Activated CD4-positive, alpha-beta T cell treated with anti-CD3 and anti-CD28 coated beads for 36 hours (primary cell): Measurements from ENCODE around the gene ZNF740. TPM values are rescaled to one million over a fixed set of nuclear protein-coding genes. Genes with fewer than 3 reads are reported as not detected.

Experiments
- ATAC-seq: fragments of 200-7000 bp; cut with Tn5 transposase; one replicate; pipeline ENCODE4 v1.10.0; 2021; ENCODE audit warnings: mild to moderate bottlenecking, moderate library complexity
- CTCF ChIA-PET: fragments of 350-600 bp; sonication (Branson Sonifier 250); formaldehyde crosslinking; loops from one replicate; lab custom pipeline; 2021; ENCODE audit warnings: antibody characterized with exemption; lab: Charles Lee
- POLR2A ChIA-PET: fragments of 350-600 bp; sonication (Branson Sonifier 250); formaldehyde crosslinking; loops from one replicate; lab custom pipeline; 2021; ENCODE audit warnings: antibody characterized with exemption, inconsistent platforms; lab: Charles Lee
- DNase-seq: peaks from one replicate; pipeline ENCODE4 v3.0.0-alpha.2; 2020
- H3K27ac Mint-ChIP-seq: one replicate; pipeline ENCODE4 v1.8.0; 2021; ENCODE audit warnings: mixed read lengths
- H3K27me3 Mint-ChIP-seq: one replicate; pipeline ENCODE4 v1.8.0; 2021; ENCODE audit warnings: mixed read lengths
- H3K36me3 Mint-ChIP-seq: one replicate; pipeline ENCODE4 v1.8.0; 2021; ENCODE audit warnings: low read depth, mixed read lengths
- H3K4me1 Mint-ChIP-seq: one replicate; pipeline ENCODE4 v1.8.0; 2021; ENCODE audit warnings: mixed read lengths
- H3K4me3 Mint-ChIP-seq: one replicate; pipeline ENCODE4 v1.8.0; 2021; ENCODE audit warnings: mild to moderate bottlenecking, moderate library complexity, mixed read lengths
- H3K9me3 Mint-ChIP-seq: one replicate; pipeline ENCODE4 v1.8.0; 2021; ENCODE audit warnings: low read depth, mixed read lengths
- intact Hi-C, 2 experiments: fragments of 100-400 bp; cut with DNase I in 1 of 2; cut with micrococcal nuclease in 1 of 2; formaldehyde crosslinking; loops; one replicate each; pipeline versions ENCODE4 v1.14.2 to v1.15.1; 2022 to 2024; cut with DNase I, micrococcal nuclease
- total RNA-seq, 2 experiments: library from RNA; stranded (reverse); gene quantifications; one replicate each; pipeline ENCODE4 v1.2.3, GENCODE V29; 2021

Gene ZNF740
- total RNA-seq, 2 experiments from 2014 or later, result 34.9 to 40.2 TPM

- DNase-seq (no peak), ATAC-seq (no peak)
- peaks cover 72% of the 10 kb centered on the region for H3K4me1 Mint-ChIP-seq
- H3K27ac Mint-ChIP-seq, result peak overlapping the region; percentile 61
- no peak overlapping the region for H3K4me3 Mint-ChIP-seq
- peaks cover 6% of the 10 kb centered on the region for H3K36me3 Mint-ChIP-seq
- no peaks in the 10 kb centered on the region for H3K27me3 Mint-ChIP-seq
- no peaks in the 10 kb centered on the region for H3K9me3 Mint-ChIP-seq
- intact Hi-C loops, result no loop called here
- CTCF ChIA-PET, result interaction anchor here (0.6 to 1.4 kb wide), 7 partner anchors 9 to 126 kb away, joined by 3 to 6 read pairs (median 3); no protein-coding TSS in a partner anchor
- POLR2A ChIA-PET, result interaction anchor here (0.6 kb wide), 2 partner anchors 10 to 44 kb away, joined by 3 read pairs; no protein-coding TSS in a partner anchor
Measured at GRCh38 chr12:53225635-53226424, 45.3 kb downstream of the ZNF740 start.

- CTCF ChIA-PET, result no interaction called here
- DNase-seq (no peak), ATAC-seq (no peak)
- Mint-ChIP-seq H3K27me3 (no peaks in the 10 kb centered on the region), H3K9me3 (no peaks in the 10 kb centered on the region), H3K27ac (no peak overlapping the region), H3K36me3 (peaks cover 6% of the 10 kb centered on the region), H3K4me1 (peaks cover 77% of the 10 kb centered on the region), H3K4me3 (no peak overlapping the region)
- POLR2A ChIA-PET, result interaction anchor here (0.6 kb wide), 1 partner anchor 45 kb away, joined by 3 read pairs; no protein-coding TSS in a partner anchor
- intact Hi-C loops, result no loop called here
Measured at GRCh38 chr12:53226815-53227214, 46.3 kb downstream of the ZNF740 start.

GRCh38 chr12:53227341-53227740 is 46.8 kb downstream of the ZNF740 start:
- ATAC-seq, result no peak
- Mint-ChIP-seq H3K9me3 (no peaks in the 10 kb centered on the region), H3K36me3 (peaks cover 6% of the 10 kb centered on the region), H3K27me3 (no peaks in the 10 kb centered on the region), H3K27ac (no peak overlapping the region), H3K4me3 (no peak overlapping the region), H3K4me1 (peaks cover 73% of the 10 kb centered on the region)
- ChIA-PET CTCF (interaction anchor here (0.7 to 1.8 kb wide), 2 partner anchors 12 to 170 kb away, joined by 3 to 4 read pairs; no protein-coding TSS in a partner anchor), POLR2A (no interaction called here)
- DNase-seq, result no peak
- intact Hi-C loops, result no loop called here

GRCh38 chr12:53227836-53228235 is 47.3 kb downstream of the ZNF740 start:
- H3K9me3 Mint-ChIP-seq, result no peaks in the 10 kb centered on the region
- POLR2A ChIA-PET, result no interaction called here
- H3K36me3 Mint-ChIP-seq, result peaks cover 6% of the 10 kb centered on the region
- no peak for ATAC-seq
- H3K27ac Mint-ChIP-seq, result peak overlapping the region; percentile 12
- intact Hi-C loops, result no loop called here
- CTCF ChIA-PET, result interaction anchor here (0.6 to 1.8 kb wide), 4 partner anchors 9 to 170 kb away, joined by 3 to 4 read pairs (median 3); no protein-coding TSS in a partner anchor
- peaks cover 73% of the 10 kb centered on the region for H3K4me1 Mint-ChIP-seq
- H3K4me3 Mint-ChIP-seq, result no peak overlapping the region
- H3K27me3 Mint-ChIP-seq, result no peaks in the 10 kb centered on the region
- no peak for DNase-seq

- ChIA-PET CTCF (interaction anchor here (0.7 to 1.1 kb wide), 2 partner anchors 16 to 18 kb away, joined by 3 to 4 read pairs; no protein-coding TSS in a partner anchor), POLR2A (interaction anchor here (0.6 kb wide), 1 partner anchor 9 kb away, joined by 3 read pairs; no protein-coding TSS in a partner anchor)
- Mint-ChIP-seq H3K27me3 (no peaks in the 10 kb centered on the region), H3K36me3 (peaks cover 6% of the 10 kb centered on the region), H3K27ac (peak overlapping the region; percentile 8), H3K9me3 (no peaks in the 10 kb centered on the region), H3K4me1 (peaks cover 72% of the 10 kb centered on the region), H3K4me3 (no peak overlapping the region)
- intact Hi-C loops, result no loop called here
- DNase-seq, result no peak
- ATAC-seq, result no peak
Measured at GRCh38 chr12:53229454-53229853, 48.9 kb downstream of the ZNF740 start.

GRCh38 chr12:53230108-53230845 is 49.8 kb downstream of the ZNF740 start:
- H3K27ac Mint-ChIP-seq, result no peak overlapping the region
- POLR2A ChIA-PET, result no interaction called here

GRCh38 chr12:53231671-53231920 is 51.1 kb downstream of the ZNF740 start:
- intact Hi-C loops, result no loop called here
- H3K27me3 Mint-ChIP-seq, result no peaks in the 10 kb centered on the region
- no peaks in the 10 kb centered on the region for H3K9me3 Mint-ChIP-seq
- ATAC-seq, result no peak
- no peak for DNase-seq
- peaks cover 75% of the 10 kb centered on the region for H3K4me1 Mint-ChIP-seq
- ChIA-PET CTCF (no interaction called here), POLR2A (no interaction called here)
- peak overlapping the region; percentile 19 for H3K27ac Mint-ChIP-seq
- peak overlapping the region; percentile 58 for H3K4me3 Mint-ChIP-seq
- peaks cover 6% of the 10 kb centered on the region for H3K36me3 Mint-ChIP-seq

More at GRCh38 chr12:53230108-53230845, 49.8 kb downstream of the ZNF740 start:
- intact Hi-C loops, result no loop called here
- DNase-seq (no peak), ATAC-seq (no peak)
- Mint-ChIP-seq H3K4me3 (no peak overlapping the region), H3K27me3 (no peaks in the 10 kb centered on the region), H3K4me1 (peaks cover 69% of the 10 kb centered on the region), H3K9me3 (no peaks in the 10 kb centered on the region), H3K36me3 (peaks cover 6% of the 10 kb centered on the region)
- CTCF ChIA-PET, result interaction anchor here (0.7 to 1.1 kb wide), 4 partner anchors 17 to 78 kb away, joined by 3 to 6 read pairs (median 4); no protein-coding TSS in a partner anchor

- Mint-ChIP-seq H3K36me3 (peaks cover 2% of the 10 kb centered on the region), H3K27ac (peak within 1 kb of the TSS; percentile 84), H3K9me3 (no peaks in the 10 kb centered on the region), H3K4me1 (peaks cover 77% of the 10 kb centered on the region), H3K27me3 (no peaks in the 10 kb centered on the region), H3K4me3 (peak within 1 kb of the TSS; percentile 81)
- ChIA-PET POLR2A (no interaction called here), CTCF (no interaction called here)
- DNase-seq (peak; percentile 83), ATAC-seq (peak; percentile 75)
- intact Hi-C loops, result loop anchor here (1.0 kb wide), 2 partner anchors 12 to 20 kb away; a partner anchor contains a TSS
Measured at GRCh38 chr12:53231921-53232645, 51.6 kb downstream of the ZNF740 start, which contains the start of gene RARG. Gene RARG (minus strand): TSS chr12:53232209. CDS start chr12:53227545, 4,664 bp downstream.

- Mint-ChIP-seq H3K27me3 (no peaks in the 10 kb centered on the region), H3K4me1 (peaks cover 79% of the 10 kb centered on the region), H3K4me3 (peak overlapping the region; percentile 81), H3K27ac (peak overlapping the region; percentile 84), H3K36me3 (peaks cover 2% of the 10 kb centered on the region), H3K9me3 (no peaks in the 10 kb centered on the region)
- DNase-seq (peak; percentile 56), ATAC-seq (peak; percentile 44)
- intact Hi-C loops, result loop anchor here (1.0 kb wide), 2 partner anchors 13 to 19 kb away; a partner anchor contains a TSS
- ChIA-PET CTCF (interaction anchor here (0.5 to 0.7 kb wide), 2 partner anchors 23 to 35 kb away, joined by 3 to 4 read pairs; partner anchors contain the start of gene ESPL1), POLR2A (interaction anchor here (1.4 kb wide), 1 partner anchor 13 kb away, joined by 6 read pairs; no protein-coding TSS in a partner anchor)
Measured at GRCh38 chr12:53232646-53233461, 52.3 kb downstream of the ZNF740 start.

- Mint-ChIP-seq H3K4me1 (peaks cover 71% of the 10 kb centered on the region), H3K27me3 (no peaks in the 10 kb centered on the region), H3K36me3 (peaks cover 2% of the 10 kb centered on the region), H3K9me3 (no peaks in the 10 kb centered on the region), H3K4me3 (no peak overlapping the region), H3K27ac (peak overlapping the region; percentile 84)
- no peak for DNase-seq
- ChIA-PET CTCF (interaction anchor here (0.5 to 1.0 kb wide), 3 partner anchors 18 to 34 kb away, joined by 3 to 4 read pairs (median 4); partner anchors contain the start of gene ESPL1), POLR2A (interaction anchor here (1.4 kb wide), 1 partner anchor 14 kb away, joined by 6 read pairs; no protein-coding TSS in a partner anchor)
- intact Hi-C loops, result no loop called here
- no peak for ATAC-seq
Measured at GRCh38 chr12:53233671-53234121, 53.2 kb downstream of the ZNF740 start.
